NCI-H1930 (cell line): Measurements from ENCODE around the gene PANK1.

Experiments used
- DNase-seq, 2 experiments: peaks; one replicate each; lab custom pipeline; 2025; lab: John Stamatoyannopoulos, UW

PANK1 gene

DNA sequence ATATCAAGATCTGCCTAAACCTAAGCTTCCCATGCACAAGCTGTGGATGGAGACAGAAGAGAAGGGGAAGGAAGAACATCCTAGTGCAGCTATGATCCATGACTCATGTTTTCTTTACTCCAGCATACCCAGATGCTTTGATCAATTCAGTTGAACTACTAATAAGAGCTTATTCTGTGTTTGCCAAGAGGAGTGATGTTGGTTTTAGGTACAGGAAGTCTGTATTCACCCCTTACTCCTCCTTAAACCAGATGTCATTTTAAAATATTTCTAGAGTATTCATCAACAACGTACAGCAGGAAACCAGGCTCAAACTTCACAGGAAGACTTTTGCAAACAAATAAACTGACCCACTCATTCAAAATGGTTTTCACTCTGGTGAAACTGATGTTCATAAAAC is 29.2 kb downstream of the PANK1 start:
- no peak for DNase-seq

DNA sequence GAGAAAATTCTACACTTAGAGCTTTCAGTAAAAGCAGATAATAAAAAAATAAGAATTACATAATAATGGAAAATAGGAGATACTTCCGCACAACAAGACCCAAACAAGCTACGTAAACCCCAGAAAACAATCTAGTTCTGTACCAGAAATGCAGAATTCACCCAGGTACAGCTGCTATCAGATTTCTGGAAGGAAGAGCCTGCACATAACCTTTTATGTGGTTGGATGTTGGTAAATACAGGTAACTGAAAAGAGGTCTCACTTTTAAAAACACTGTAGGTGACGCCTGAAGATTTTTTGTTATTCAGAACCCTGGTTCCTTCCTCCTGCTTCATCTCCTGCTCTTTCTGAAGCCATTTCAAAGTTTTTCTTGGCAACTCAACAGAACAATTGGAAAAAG is 29.9 kb downstream of the PANK1 start:
- no peak for DNase-seq

DNA sequence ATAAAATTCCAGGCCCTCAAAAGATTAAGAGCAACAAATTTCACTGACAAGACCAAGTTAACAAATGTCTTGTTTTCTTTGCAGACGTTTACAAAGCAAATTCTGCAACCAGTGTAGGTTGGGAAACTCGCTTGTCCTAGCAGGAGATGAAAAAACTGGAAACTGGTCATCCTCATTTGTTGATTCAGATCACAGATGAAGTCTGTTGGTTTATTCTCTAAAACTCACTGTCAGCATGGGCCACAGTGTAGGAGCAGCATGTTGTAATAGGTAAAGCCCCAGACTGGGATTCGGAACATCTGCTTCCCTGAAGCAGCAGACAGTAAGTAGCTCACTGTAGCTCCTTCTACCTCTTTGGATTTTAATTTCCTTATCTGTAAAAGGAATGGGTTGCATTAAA is 31.5 kb downstream of the PANK1 start:
- DNase-seq, result no peak

DNA sequence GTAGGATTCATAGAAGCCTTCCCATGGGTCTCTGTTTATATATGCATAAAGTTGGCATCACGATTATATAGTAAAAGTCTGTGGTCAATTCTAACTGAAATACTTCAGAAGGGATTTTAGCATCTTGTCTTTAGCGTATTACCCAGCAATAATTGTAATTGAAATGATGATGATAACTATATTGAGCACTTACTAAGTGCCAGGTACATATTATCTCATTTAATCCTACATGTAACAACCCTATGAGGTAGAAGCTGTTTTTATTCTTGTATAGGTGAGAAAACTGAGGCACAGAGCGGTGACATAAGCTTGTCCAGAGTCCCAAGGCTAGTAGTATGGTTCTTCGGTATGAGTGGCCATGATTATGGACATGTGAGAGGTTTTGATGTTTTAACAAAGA is 33.8 kb downstream of the PANK1 start:
- no peak for DNase-seq

DNA sequence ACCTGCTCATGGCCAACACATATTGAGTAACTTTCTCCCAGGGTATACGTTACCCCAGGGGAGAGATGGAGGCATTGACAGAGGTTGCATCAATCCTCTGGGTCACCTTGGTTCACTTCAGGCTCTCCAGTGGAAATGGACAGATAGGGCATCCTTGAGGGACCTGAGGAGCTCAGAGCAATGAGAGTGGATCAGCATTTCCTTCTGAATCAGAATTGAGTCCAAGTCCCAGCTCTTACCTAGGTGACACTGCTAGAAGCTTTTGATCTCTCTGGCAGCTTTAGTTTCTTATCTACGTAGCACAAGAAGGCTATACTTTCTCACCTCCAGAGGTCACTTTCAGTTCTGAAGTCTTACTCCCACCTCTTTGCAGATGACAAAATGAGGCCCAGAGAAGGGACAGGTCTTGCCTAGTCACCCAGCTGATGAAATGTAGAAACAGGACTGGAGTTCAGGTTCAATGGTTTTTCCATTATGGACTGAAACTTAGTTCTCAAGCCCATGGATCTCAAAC is 35.2 kb downstream of the PANK1 start:
- DNase-seq, result no peak

DNA sequence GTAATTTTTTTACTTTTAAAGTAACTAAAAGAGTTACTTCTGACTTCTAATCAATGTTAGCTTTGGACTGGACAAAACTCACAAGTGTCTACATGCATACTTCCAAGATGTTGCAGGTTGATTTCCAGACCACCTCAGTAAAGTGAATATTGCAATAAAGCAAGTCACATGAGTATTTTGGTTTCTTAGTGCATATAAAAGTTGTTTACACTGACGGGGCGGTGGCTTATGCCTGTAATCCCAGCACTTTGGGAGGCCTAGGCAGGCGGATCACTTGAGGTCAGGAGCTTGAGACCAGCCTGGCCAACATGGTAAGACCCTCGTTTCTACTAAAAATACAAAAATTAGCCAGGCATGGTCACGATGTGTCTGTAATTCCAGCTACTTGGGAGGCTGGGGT is 40.8 kb downstream of the PANK1 start:
- DNase-seq, result no peak

DNA sequence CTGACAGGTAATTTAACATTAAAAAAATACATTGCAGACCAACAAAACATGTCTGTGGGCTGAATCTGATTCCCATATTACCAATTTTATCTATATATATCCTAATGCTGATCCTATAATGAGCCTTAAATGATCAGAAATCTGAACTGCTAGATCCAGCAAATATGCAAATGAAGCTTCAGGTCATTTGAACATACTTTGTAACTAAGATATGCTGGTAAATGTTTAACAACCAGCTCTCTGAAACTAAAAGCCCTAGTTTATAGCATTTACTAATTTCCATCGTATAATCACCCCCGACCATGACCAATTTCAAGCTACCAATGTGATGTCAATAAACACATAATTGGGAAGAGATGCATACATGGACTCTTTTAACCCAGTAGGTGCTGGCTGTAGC is 42.1 kb downstream of the PANK1 start:
- no peak for DNase-seq

DNA sequence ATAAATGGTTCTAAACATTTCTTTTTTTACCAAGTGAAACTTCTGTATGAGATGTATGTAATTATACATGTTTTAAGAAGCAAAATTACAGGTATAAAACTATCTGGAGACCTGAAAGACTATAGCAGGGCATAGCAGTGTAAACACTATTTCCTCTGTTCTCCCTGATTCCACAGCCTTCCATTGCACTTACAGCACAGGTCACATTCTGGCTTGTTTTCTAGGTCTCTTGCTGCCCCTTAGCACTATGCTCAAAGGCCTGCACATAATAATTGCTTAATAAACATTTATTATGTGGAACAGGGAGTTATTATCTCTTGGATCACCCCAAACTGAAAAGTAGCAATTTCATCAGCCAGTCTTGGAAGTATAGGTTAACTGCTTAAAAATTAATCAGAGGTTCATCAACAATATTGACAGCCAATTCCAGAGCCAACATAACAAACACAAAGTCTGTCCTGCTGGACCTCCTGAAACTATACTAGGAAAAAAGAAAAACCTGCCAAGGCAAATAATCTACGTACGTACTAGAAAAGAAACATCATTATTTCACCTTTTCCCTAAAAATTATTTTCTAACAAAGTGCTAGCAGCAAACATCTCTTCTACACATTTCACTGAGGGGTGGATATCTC is 43.2 kb downstream of the PANK1 start:
- DNase-seq, result no peak

DNA sequence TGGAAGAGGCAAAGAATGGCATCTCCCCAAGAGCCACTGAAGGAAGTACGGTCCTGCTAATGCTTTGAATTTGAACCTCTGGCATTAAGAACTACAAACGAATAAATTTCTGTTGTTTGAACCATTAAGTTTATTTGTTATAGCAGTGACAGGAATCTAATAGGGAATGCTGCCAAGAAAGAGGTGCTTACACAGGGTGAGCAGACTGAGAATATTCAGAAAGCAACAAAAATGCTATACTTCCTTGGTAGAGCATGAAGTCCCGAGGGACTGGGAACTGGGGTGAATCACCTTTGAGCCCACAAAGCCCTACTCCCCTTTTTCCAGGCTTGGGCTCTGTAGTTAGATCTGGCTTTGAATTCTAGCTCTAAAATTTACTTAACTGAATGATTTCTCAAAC is 45.0 kb downstream of the PANK1 start:
- no peak for DNase-seq

DNA sequence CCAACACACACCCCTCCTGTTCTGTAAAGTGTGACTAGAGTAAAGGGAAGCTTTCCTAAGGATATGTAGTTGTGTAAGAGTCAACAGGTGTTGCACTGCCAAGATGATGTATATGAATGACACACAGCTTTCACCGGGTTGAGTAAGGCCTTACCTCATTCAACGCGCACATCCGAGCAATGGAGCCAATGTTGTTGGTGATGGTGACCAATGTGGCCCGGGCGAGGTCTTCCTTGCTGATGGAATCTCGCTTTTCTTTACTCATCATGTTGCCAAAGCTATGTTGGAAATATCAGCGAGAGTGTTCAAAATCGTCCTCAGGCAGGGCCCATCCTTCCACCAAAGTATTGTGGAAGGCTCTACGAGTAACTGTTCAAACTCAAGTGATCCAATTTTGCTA is 52.0 kb downstream of the PANK1 start:
- no peak for DNase-seq

DNA sequence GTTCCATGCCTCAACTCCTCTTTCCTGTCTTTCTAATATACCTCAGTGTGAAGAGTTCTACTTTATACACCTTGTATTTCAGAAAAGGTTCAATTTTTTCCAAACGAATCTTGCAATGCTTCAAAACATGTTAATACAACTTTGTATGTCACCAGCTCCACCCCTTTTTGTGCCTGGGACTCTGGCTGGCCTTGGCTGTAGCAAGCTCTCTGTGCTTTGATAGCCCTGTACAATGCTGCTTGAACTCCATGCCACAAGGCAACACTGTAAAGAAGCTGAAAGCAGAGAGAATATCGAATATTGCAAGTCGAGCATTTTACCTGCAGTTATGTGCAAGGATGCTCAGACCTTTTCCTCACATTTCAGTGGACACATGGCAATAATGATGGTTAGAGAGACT is 52.5 kb downstream of the PANK1 start:
- no peak for DNase-seq

DNA sequence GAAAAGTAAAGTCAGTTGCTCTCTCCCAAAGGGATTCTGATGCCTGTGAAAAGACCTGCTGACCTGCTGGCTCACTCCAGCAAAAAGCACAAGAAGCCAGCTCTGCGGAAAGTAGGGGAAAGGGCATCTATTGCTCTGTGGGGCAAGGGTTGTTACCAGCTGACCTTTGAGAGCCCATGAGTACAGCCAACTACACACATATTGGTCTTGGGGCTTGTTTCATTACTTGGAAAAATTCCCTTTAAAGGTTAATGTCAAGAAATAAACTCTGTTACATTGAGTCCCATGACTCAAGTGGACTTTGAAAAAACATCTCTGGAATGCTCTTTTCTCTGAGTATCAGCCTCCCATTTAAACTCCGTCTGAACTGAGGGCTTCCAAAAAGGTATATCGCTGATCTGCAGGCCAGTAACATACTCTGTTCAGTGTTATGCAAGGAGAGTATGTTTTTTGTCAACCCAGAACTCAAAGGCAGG is 53.2 kb downstream of the PANK1 start:
- no peak for DNase-seq

DNA sequence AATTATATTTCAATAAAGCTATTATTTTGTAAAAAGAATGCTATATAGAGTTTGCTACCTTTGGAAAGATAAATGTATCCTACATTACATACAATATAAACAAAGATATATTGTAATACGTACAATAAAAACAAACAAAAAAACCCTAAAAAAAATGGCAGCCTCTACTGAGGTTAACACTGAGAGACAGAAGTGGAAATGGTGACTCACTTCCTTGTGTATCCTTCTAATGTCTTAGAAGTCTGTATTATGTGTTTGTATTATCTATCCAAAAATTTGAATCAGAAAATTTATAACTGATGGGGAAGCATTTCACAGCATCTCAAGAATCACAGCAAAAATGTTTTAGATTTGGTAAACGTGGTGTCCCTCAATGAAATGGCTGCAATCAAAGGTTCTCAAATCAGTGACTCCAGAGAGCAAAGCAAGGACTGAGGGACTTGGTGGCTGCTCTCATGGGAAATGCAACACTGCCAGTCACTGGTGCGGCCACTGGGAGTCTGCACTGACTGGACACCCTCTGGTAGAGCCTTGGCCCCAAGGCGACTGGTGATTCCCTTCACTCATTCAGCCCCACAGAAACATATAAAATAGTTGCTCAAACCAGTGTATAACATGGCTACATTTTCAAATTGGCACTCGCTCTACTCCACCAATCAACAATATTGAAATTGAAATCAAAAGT is 53.8 kb downstream of the PANK1 start:
- no peak for DNase-seq

DNA sequence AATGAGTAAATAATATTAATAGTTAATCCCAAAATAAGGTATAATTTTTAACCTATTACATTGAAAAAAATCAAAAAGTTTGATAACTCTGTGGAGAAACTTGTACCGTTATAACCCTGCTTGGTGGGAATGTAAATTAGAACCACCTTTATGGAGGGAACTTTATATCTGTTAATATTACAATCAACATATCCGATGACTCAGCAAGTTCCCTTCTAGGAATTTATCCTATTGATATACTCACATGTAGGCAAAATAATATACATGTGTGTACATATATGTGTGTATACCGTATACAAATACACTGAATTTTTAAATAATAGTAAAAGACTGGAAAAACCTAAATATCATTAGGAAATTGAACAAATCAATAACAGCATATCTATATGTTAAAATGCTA is 54.7 kb downstream of the PANK1 start:
- no peak for DNase-seq

DNA sequence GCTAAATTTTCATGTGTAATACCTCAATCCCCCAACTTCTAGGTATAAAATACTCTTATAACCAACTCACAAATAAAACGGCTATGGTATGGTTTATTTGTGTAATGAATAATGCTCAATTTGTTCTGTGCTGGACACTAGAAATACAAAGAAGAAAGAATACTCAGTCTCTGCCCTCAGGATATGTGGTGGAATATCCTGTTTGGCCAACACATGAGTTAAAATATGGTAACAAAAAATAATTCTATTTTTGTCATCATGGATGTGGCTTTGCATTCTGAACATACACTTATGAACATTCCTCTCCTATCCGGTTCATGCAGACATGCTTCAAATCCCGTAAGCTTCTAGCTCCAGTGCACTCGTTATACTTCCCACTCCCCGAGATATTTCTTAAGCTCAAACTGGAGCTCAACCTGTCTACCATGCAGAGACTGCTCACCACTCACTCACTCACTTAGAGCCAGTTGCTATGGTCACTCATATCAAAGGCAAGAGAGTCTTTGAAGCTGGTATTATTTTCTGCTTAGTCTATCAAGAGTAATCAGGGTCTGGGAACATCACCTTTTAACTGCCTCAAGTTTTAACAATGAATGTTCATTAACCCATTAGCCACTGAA is 55.8 kb downstream of the PANK1 start:
- DNase-seq, result no peak

DNA sequence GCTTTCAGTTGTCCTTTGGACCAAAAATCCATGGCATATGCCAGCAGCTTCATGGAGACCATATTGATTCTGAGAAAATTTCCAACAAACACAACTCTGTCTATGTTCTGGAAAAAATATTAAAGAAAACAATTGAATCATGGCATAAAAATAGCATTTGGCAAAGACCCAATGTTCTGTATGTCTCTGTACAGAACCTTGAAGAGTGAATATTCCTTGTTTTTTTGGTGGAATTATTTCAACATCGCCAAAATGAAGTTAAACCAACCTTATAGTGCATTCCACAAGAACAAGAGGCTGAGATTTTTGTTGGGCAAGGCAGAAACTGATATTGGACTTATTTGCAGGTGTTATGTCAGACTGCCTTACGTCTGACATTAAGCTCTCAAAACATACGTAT is 56.4 kb downstream of the PANK1 start:
- no peak for DNase-seq

DNA sequence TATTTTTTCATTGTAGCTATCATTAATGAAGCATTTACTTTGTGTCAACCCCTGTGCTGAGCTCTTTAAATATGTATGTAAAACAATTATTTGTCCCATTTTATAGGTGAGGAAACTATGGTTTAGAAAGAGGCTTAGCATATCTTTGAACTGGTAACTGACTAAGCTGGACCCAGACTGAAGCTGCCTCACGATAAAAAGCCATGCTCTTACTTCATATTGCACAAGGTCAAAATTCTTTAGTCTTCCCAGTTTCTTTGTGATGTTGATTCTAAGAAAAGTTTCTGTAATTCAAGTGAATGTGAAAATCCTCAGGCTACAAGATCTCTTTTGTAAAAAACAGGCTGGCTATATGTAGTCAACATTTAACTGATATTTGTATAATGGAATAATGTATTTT is 63.0 kb downstream of the PANK1 start:
- no peak for DNase-seq

DNA sequence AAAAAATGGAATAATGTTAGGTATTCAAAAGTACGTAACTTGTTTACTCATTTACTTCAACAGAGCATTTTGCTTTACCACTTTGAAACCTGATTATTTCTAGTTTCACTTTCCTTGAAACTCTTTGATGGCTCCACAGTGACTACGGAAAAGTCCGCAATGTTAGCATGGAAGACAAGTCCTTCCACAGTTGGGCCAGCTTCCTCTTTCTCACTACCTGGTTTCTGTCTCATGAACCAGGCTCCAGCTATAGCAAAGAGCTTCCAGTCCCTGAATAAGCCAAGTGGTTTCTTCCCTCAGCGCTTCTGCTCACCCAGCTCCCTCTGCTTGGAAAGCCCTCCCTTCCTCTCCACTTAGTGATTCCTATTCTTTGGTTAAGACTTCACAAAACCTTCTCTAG is 64.8 kb downstream of the PANK1 start:
- no peak for DNase-seq

DNA sequence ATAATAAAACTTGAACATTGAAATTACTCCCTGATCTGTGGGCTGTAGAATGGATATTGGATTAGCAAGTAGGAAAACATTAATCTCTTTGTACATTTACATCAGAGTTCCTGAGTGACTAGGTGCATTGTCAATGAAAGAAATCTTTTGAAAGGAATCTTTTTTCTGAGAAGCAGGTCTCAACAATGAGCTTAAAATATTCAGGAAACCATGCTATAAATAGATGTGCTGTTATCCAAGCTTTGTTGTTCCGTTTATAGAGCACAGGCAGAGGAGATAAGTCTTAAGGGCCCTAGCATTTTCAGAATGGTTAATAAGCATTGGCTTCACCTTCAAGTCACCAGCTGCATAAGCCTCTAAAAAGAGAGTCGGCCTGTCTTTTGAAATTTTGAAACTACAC is 68.3 kb downstream of the PANK1 start:
- no peak for DNase-seq

DNA sequence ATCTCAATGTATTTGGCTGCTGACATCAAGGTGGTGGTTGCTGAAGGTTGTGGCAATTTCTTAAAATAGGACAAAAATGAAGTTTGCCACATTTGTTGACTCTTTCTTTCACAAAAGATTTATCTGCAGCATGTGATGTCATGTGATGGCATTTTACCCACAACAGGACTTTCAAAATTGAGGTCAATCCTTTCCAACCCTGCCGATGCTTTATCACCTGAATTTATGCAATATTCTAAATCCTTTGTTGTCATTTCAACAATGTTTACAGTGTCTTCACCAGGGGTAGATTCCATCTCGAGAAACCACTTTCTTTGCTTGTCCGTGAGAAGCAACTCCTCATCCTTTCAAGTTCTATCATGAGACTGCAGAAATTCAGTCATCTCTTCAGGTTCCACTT is 69.0 kb downstream of the PANK1 start:
- DNase-seq, result no peak

DNA sequence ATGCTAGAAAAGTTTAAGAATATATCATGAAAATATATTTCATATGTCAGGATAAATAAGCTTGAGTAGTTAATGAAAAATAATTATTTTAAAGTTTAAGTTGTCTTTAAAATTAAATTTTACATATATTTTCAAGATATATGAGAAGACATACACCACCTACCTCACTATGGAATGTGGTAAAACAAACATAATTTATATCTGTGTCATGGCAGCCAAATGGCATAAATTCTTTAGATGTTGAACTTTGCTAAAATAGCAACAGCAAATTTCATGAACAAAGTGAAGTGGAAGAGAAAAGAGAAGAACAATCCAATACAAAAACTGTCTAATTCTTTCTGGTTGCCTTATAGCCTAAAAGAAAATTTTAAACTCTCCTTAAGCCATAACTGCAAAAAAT is 70.0 kb downstream of the PANK1 start:
- DNase-seq, result no peak

DNA sequence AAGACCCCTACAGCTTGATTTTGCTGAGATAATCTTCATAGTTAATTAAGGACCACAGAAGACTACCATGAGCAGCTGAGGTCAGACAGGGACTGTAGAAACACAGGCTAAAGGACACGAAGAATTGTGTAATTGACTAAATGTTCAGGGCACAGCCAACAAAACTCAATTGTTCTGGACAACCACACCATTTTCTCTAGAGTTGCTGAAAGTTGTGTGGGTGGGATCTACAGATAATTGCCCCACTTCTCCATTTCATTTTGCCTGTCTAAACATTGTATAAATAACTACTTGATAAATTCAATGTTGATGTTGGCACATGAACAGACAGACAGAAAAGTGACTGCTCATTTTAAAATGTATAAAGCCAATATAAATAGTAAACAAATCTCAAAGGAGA is 70.7 kb downstream of the PANK1 start:
- DNase-seq, result no peak

DNA sequence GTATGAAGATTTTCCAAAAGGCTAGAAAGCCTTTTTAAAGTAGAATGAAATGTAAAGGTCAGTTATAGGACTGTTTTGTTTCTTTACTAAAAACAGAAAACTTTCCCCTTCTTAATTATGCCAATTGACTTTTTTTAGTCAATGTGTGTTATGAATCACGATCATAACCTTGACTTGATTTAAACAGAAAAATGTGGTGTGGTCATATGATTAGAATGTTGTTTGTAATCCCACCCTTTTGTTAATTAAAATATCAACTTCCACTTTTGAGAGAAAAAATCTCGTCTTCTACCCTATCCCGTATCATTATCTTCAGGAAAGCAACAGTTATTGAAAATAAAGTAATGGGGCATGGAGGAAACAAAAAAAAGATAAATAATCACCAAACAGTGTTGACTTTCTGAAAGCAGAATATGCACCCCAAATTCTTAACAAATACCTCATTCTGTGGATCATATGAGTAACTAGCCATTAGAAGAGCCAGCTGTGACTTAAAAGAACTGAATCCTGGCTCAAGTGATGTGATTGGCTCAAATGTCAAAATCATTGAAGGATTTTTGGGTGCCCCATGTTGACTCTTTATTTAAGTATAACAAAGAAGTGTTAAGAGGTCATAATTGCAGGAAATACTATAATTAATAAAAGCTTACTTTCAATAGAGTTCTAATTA is 77.3 kb downstream of the PANK1 start:
- DNase-seq, result no peak
